ENCODE data around the gene SYT8.
"Not testable (repeated sequence)": the region's sequence is repeated elsewhere in the genome, so short reads cannot be mapped to it uniquely, and the experiment has no call there.

SYT8 gene

GRCh38 chr11:1873813-1874150 is 39.0 kb downstream of the SYT8 start:
- DNase-seq (ENCODE audit: low read depth in 2 of 2): not testable (repeated sequence)

- not testable (repeated sequence) for DNase-seq (ENCODE audit: low read depth in 2 of 2)
These were observed 39.8 kb downstream of the SYT8 start for GRCh38 chr11:1874441-1875092.

- no peak for DNase-seq (ENCODE audit: low read depth in 2 of 2)
These were observed 40.5 kb downstream of the SYT8 start for GRCh38 chr11:1875093-1875850.

- DNase-seq (ENCODE audit: low read depth in 2 of 2): not testable (repeated sequence)
These were observed 41.1 kb downstream of the SYT8 start for GRCh38 chr11:1875851-1876301.

GRCh38 chr11:1876361-1877063 is 41.7 kb downstream of the SYT8 start:
- no peak for DNase-seq (ENCODE audit: low read depth in 2 of 2)

- DNase-seq (ENCODE audit: low read depth in 2 of 2): no peak
These were observed 42.7 kb downstream of the SYT8 start for GRCh38 chr11:1877211-1878136.

- no peak for DNase-seq (ENCODE audit: low read depth in 2 of 2)
These were observed 43.6 kb downstream of the SYT8 start for GRCh38 chr11:1878137-1879031.

GRCh38 chr11:1879342-1879940 is 44.7 kb downstream of the SYT8 start:
- DNase-seq (ENCODE audit: low read depth in 2 of 2): no peak

- DNase-seq (ENCODE audit: low read depth in 2 of 2): no peak
These were observed 45.3 kb downstream of the SYT8 start for GRCh38 chr11:1879941-1880720.

- DNase-seq (ENCODE audit: low read depth in 2 of 2): no peak
These were observed 46.1 kb downstream of the SYT8 start for GRCh38 chr11:1880746-1881441.

- DNase-seq (ENCODE audit: low read depth in 2 of 2): no peak
These were observed 46.9 kb downstream of the SYT8 start for GRCh38 chr11:1881442-1882264.

GRCh38 chr11:1882265-1883238 is 47.8 kb downstream of the SYT8 start:
- peak; percentile 55 to 67 for DNase-seq (ENCODE audit: low read depth in 2 of 2)

GRCh38 chr11:1883346-1884302 is 48.8 kb downstream of the SYT8 start:
- DNase-seq (ENCODE audit: low read depth in 2 of 2): no peak

- DNase-seq (ENCODE audit: low read depth in 2 of 2): no peak
These were observed 49.5 kb downstream of the SYT8 start for GRCh38 chr11:1884303-1884700.

- DNase-seq (ENCODE audit: low read depth in 2 of 2): not testable (repeated sequence)
These were observed 51.8 kb downstream of the SYT8 start for GRCh38 chr11:1886551-1886950.
